CD4-positive, alpha-beta T cell treated with Interleukin-1 beta for 1 hour (primary cell): ENCODE data around the gene HGFAC.

Source experiments
- DNase-seq, 2 donors: peaks; one replicate each; pipeline ENCODE4 v3.0.0-alpha.2; 2020 to 2022

Gene HGFAC

GRCh38 chr4:3411676-3412075, 30.1 kb upstream of the HGFAC start:
- no peak for DNase-seq

GRCh38 chr4:3412257-3413020, 29.3 kb upstream of the HGFAC start:
- no peak for DNase-seq

- DNase-seq = no peak
These were observed 28.5 kb upstream of the HGFAC start for GRCh38 chr4:3413217-3413671.

- no peak for DNase-seq
These were observed 27.9 kb upstream of the HGFAC start for GRCh38 chr4:3413675-3414420.

GRCh38 chr4:3414421-3415279, 27.1 kb upstream of the HGFAC start:
- DNase-seq = peak in 1 of 2 donors; percentile 12

GRCh38 chr4:3415471-3416141, 26.2 kb upstream of the HGFAC start:
- no peak for DNase-seq

- no peak for DNase-seq
These were observed 25.5 kb upstream of the HGFAC start for GRCh38 chr4:3416270-3416669.

GRCh38 chr4:3416821-3417221, 24.9 kb upstream of the HGFAC start:
- DNase-seq = no peak

- no peak for DNase-seq
These were observed 24.3 kb upstream of the HGFAC start for GRCh38 chr4:3417448-3417847.

- no peak for DNase-seq
These were observed 23.6 kb upstream of the HGFAC start for GRCh38 chr4:3418029-3418762.

GRCh38 chr4:3419836-3420605, 21.7 kb upstream of the HGFAC start:
- no peak for DNase-seq

- DNase-seq = no peak
These were observed 21.2 kb upstream of the HGFAC start for GRCh38 chr4:3420606-3420955.

GRCh38 chr4:3420956-3421355, 20.8 kb upstream of the HGFAC start:
- DNase-seq = no peak

- DNase-seq = no peak
These were observed 20.3 kb upstream of the HGFAC start for GRCh38 chr4:3421470-3421869.

GRCh38 chr4:3422241-3422801, 19.4 kb upstream of the HGFAC start:
- DNase-seq = no peak

GRCh38 chr4:3422808-3423297, 18.9 kb upstream of the HGFAC start:
- DNase-seq = no peak

GRCh38 chr4:3423406-3423805, 18.4 kb upstream of the HGFAC start:
- no peak for DNase-seq

- DNase-seq = no peak
These were observed 17.8 kb upstream of the HGFAC start for GRCh38 chr4:3423952-3424351.

- no peak for DNase-seq
These were observed 17.2 kb upstream of the HGFAC start for GRCh38 chr4:3424522-3425095.

GRCh38 chr4:3426465-3427133, 15.2 kb upstream of the HGFAC start:
- no peak for DNase-seq
